Measurements from ENCODE around the gene CLCC1.
A peak's percentile ranks its signal among the peaks of the same experiment; 100 is the strongest.

CLCC1 gene

GRCh38 chr1:108961752-108962486 is 1.4 kb downstream of the CLCC1 start:
- Histone ChIP-seq H2BK12ac (ENCODE audit: low read length) (no peak overlapping the region), H3K4me3 (ENCODE audit: low read depth, low read length) (no peak overlapping the region), H2AK5ac (ENCODE audit: low read length) (no peak overlapping the region), H3K79me2 (ENCODE audit: control insufficient read depth, insufficient read depth, low read length, poor library complexity) (peaks cover 3% of the 10 kb centered on the region), H4K91ac (ENCODE audit: low read depth, low read length) (no peak overlapping the region), H3K27ac (ENCODE audit: low read depth, low read length) (no peak overlapping the region), H3K23ac (ENCODE audit: low read length) (no peak overlapping the region), H3K79me1 (ENCODE audit: low read length) (peaks cover 4% of the 10 kb centered on the region), H2BK5ac (ENCODE audit: low read depth, low read length, poor library complexity) (no peak overlapping the region), H3K14ac (ENCODE audit: low read length) (no peak overlapping the region), H3K27me3 (ENCODE audit: insufficient read depth, low read length) (no peaks in the 10 kb centered on the region), H2BK120ac (ENCODE audit: insufficient read depth, low read length, poor library complexity) (no peak overlapping the region), H3K4ac (ENCODE audit: low read depth, low read length) (peak overlapping the region; percentile 41), H3K9ac (ENCODE audit: low read length) (no peak overlapping the region), H3K9me3 (ENCODE audit: insufficient read depth, low read depth, low read length) (no peaks in the 10 kb centered on the region), H4K12ac (ENCODE audit: low read depth, low read length) (no peak overlapping the region), H4K8ac (ENCODE audit: low read depth, low read length) (no peak overlapping the region), H2AFZ (ENCODE audit: insufficient read depth, low read length, poor library complexity) (no peak overlapping the region), H3K4me1 (ENCODE audit: control insufficient read depth in 1 of 2, insufficient read depth in 2 of 2, low read length in 2 of 2) (peaks cover 0 to 2% of the 10 kb centered on the region in 2 experiments), H3K18ac (ENCODE audit: low read length) (no peak overlapping the region), H3K4me2 (ENCODE audit: low read length) (peak overlapping the region; percentile 94), H3K36me3 (ENCODE audit: control insufficient read depth in 1 of 2, insufficient read depth in 2 of 2, low read length in 2 of 2) (no peaks in the 10 kb centered on the region)
- no CpG with 5 or more reads among the region's 15 CpGs for WGBS (ENCODE audit: extremely low coverage, insufficient coverage, insufficient read length)
- no peak for DNase-seq

GRCh38 chr1:108961198-108961597 is 2.1 kb downstream of the CLCC1 start:
- no peak overlapping the region for H2BK5ac ChIP-seq (ENCODE audit: low read depth, low read length, poor library complexity)
- no peak overlapping the region for H4K91ac ChIP-seq (ENCODE audit: low read depth, low read length)
- H3K9ac ChIP-seq (ENCODE audit: low read length) = no peak overlapping the region
- no peak overlapping the region for H3K4me3 ChIP-seq (ENCODE audit: low read depth, low read length)
- no peak overlapping the region for H2AFZ ChIP-seq (ENCODE audit: insufficient read depth, low read length, poor library complexity)
- H3K4ac ChIP-seq (ENCODE audit: low read depth, low read length) = no peak overlapping the region
- no peak overlapping the region for H3K14ac ChIP-seq (ENCODE audit: low read length)
- no peak overlapping the region for H4K12ac ChIP-seq (ENCODE audit: low read depth, low read length)
- no CpG with 5 or more reads among the region's 9 CpGs for WGBS (ENCODE audit: extremely low coverage, insufficient coverage, insufficient read length)
- no peak for DNase-seq
- no peaks in the 10 kb centered on the region for H3K36me3 ChIP-seq (ENCODE audit: control insufficient read depth in 1 of 2, insufficient read depth in 2 of 2, low read length in 2 of 2)
- peaks cover 0 to 2% of the 10 kb centered on the region in 2 experiments for H3K4me1 ChIP-seq (ENCODE audit: control insufficient read depth in 1 of 2, insufficient read depth in 2 of 2, low read length in 2 of 2)
- H2BK120ac ChIP-seq (ENCODE audit: insufficient read depth, low read length, poor library complexity) = no peak overlapping the region
- no peak overlapping the region for H3K23ac ChIP-seq (ENCODE audit: low read length)
- H3K18ac ChIP-seq (ENCODE audit: low read length) = no peak overlapping the region
- no peaks in the 10 kb centered on the region for H3K27me3 ChIP-seq (ENCODE audit: insufficient read depth, low read length)
- H3K79me1 ChIP-seq (ENCODE audit: low read length) = peaks cover 4% of the 10 kb centered on the region
- H3K27ac ChIP-seq (ENCODE audit: low read depth, low read length) = no peak overlapping the region
- H2BK12ac ChIP-seq (ENCODE audit: low read length) = no peak overlapping the region
- no peaks in the 10 kb centered on the region for H3K9me3 ChIP-seq (ENCODE audit: insufficient read depth, low read depth, low read length)
- H3K4me2 ChIP-seq (ENCODE audit: low read length) = no peak overlapping the region
- H3K79me2 ChIP-seq (ENCODE audit: control insufficient read depth, insufficient read depth, low read length, poor library complexity) = peaks cover 3% of the 10 kb centered on the region
- no peak overlapping the region for H2AK5ac ChIP-seq (ENCODE audit: low read length)
- no peak overlapping the region for H4K8ac ChIP-seq (ENCODE audit: low read depth, low read length)

- Histone ChIP-seq H4K12ac (ENCODE audit: low read depth, low read length) (no peak overlapping the region), H3K79me2 (ENCODE audit: control insufficient read depth, insufficient read depth, low read length, poor library complexity) (peaks cover 3% of the 10 kb centered on the region), H3K9ac (ENCODE audit: low read length) (no peak overlapping the region), H3K4ac (ENCODE audit: low read depth, low read length) (peak overlapping the region; percentile 37), H3K4me1 (ENCODE audit: control insufficient read depth in 1 of 2, insufficient read depth in 2 of 2, low read length in 2 of 2) (peaks cover 0 to 2% of the 10 kb centered on the region in 2 experiments), H4K8ac (ENCODE audit: low read depth, low read length) (no peak overlapping the region), H3K27ac (ENCODE audit: low read depth, low read length) (no peak overlapping the region), H3K79me1 (ENCODE audit: low read length) (peaks cover 4% of the 10 kb centered on the region), H3K36me3 (ENCODE audit: control insufficient read depth in 1 of 2, insufficient read depth in 2 of 2, low read length in 2 of 2) (no peaks in the 10 kb centered on the region), H3K4me2 (ENCODE audit: low read length) (no peak overlapping the region), H3K14ac (ENCODE audit: low read length) (no peak overlapping the region), H3K9me3 (ENCODE audit: insufficient read depth, low read depth, low read length) (no peaks in the 10 kb centered on the region), H2BK5ac (ENCODE audit: low read depth, low read length, poor library complexity) (no peak overlapping the region), H2AFZ (ENCODE audit: insufficient read depth, low read length, poor library complexity) (no peak overlapping the region), H3K23ac (ENCODE audit: low read length) (no peak overlapping the region), H3K27me3 (ENCODE audit: insufficient read depth, low read length) (no peaks in the 10 kb centered on the region), H3K4me3 (ENCODE audit: low read depth, low read length) (no peak overlapping the region), H4K91ac (ENCODE audit: low read depth, low read length) (no peak overlapping the region), H2AK5ac (ENCODE audit: low read length) (no peak overlapping the region), H3K18ac (ENCODE audit: low read length) (no peak overlapping the region), H2BK120ac (ENCODE audit: insufficient read depth, low read length, poor library complexity) (no peak overlapping the region), H2BK12ac (ENCODE audit: low read length) (no peak overlapping the region)
- WGBS (ENCODE audit: extremely low coverage, insufficient coverage, insufficient read length) = no CpG with 5 or more reads among the region's 5 CpGs
- DNase-seq = no peak
These were observed 2.6 kb downstream of the CLCC1 start for GRCh38 chr1:108960719-108961118.

- no peak for DNase-seq
- no peak overlapping the region for H2BK120ac ChIP-seq (ENCODE audit: insufficient read depth, low read length, poor library complexity)
- no peak overlapping the region for H2BK5ac ChIP-seq (ENCODE audit: low read depth, low read length, poor library complexity)
- H2BK12ac ChIP-seq (ENCODE audit: low read length) = no peak overlapping the region
- H4K91ac ChIP-seq (ENCODE audit: low read depth, low read length) = no peak overlapping the region
- H3K27ac ChIP-seq (ENCODE audit: low read depth, low read length) = no peak overlapping the region
- no peaks in the 10 kb centered on the region for H3K27me3 ChIP-seq (ENCODE audit: insufficient read depth, low read length)
- H3K4me1 ChIP-seq (ENCODE audit: control insufficient read depth in 1 of 2, insufficient read depth in 2 of 2, low read length in 2 of 2) = peaks cover 0 to 2% of the 10 kb centered on the region in 2 experiments
- no peaks in the 10 kb centered on the region for H3K36me3 ChIP-seq (ENCODE audit: control insufficient read depth in 1 of 2, insufficient read depth in 2 of 2, low read length in 2 of 2)
- H3K4me2 ChIP-seq (ENCODE audit: low read length) = no peak overlapping the region
- H3K14ac ChIP-seq (ENCODE audit: low read length) = no peak overlapping the region
- H2AFZ ChIP-seq (ENCODE audit: insufficient read depth, low read length, poor library complexity) = no peak overlapping the region
- H3K9me3 ChIP-seq (ENCODE audit: insufficient read depth, low read depth, low read length) = no peaks in the 10 kb centered on the region
- no peak overlapping the region for H3K23ac ChIP-seq (ENCODE audit: low read length)
- H3K4me3 ChIP-seq (ENCODE audit: low read depth, low read length) = no peak overlapping the region
- H3K18ac ChIP-seq (ENCODE audit: low read length) = no peak overlapping the region
- H3K79me1 ChIP-seq (ENCODE audit: low read length) = peaks cover under 1% of the 10 kb centered on the region
- no peak overlapping the region for H4K12ac ChIP-seq (ENCODE audit: low read depth, low read length)
- H3K4ac ChIP-seq (ENCODE audit: low read depth, low read length) = no peak overlapping the region
- peaks cover under 1% of the 10 kb centered on the region for H3K79me2 ChIP-seq (ENCODE audit: control insufficient read depth, insufficient read depth, low read length, poor library complexity)
- no CpG with 5 or more reads among the region's 5 CpGs for WGBS (ENCODE audit: extremely low coverage, insufficient coverage, insufficient read length)
- H4K8ac ChIP-seq (ENCODE audit: low read depth, low read length) = no peak overlapping the region
- no peak overlapping the region for H3K9ac ChIP-seq (ENCODE audit: low read length)
- H2AK5ac ChIP-seq (ENCODE audit: low read length) = no peak overlapping the region
These were observed 5.4 kb downstream of the CLCC1 start for GRCh38 chr1:108957888-108958287.

All from trophoblast cell (in vitro differentiated cells and primary cell).